Sigmoid colon (tissue), 4 donors: Measurements from ENCODE around the gene MYH10.

ENCODE experiments used
- EP300 ChIP-seq, 4 donors: sonication (generic); formaldehyde crosslinking; IDR thresholded peaks; one replicate each; pipeline ENCODE4 v1.6.1; 2017; ENCODE audit warnings: antibody characterized with exemption in 4 of 4
- POLR2AphosphoS5 ChIP-seq, 4 donors: sonication (generic); formaldehyde crosslinking; IDR thresholded peaks; one replicate each; pipeline ENCODE4 v1.6.1; 2017; ENCODE audit warnings: antibody characterized with exemption in 4 of 4

DNA sequence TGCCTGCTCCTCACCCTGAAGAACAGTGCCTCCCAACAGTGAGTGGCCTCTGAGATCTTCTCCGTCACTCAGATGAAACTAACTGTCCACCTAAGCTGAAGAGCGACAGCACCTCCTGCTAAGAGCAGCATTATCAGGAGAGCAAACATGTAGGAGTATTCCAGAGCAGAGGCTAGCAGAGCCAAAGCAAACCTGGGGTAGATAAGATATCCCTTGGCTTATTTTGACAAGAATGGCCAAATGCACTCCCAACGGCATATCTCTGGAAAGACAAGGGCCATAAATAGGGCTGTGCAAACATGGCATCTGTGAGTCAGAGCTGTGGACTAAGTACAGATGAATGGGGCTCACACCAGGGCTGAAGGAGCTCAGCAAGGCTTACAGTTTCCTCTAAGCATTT lies 98.5 kb downstream of the MYH10 start:
- TF ChIP-seq POLR2AphosphoS5 (IDR thresholded peaks at IDR 0.05) (no peak), EP300 (IDR thresholded peaks at IDR 0.05) (no peak)
